ENCODE results near the gene SAPCD1. TPM values are rescaled to one million over a fixed set of nuclear protein-coding genes. Genes with fewer than 3 reads are reported as not detected.
A peak's percentile ranks its signal among the peaks of the same experiment; 100 is the strongest.

Gene SAPCD1
- total RNA-seq, 1 experiment from 2014 or later = 6.2 TPM

DNA sequence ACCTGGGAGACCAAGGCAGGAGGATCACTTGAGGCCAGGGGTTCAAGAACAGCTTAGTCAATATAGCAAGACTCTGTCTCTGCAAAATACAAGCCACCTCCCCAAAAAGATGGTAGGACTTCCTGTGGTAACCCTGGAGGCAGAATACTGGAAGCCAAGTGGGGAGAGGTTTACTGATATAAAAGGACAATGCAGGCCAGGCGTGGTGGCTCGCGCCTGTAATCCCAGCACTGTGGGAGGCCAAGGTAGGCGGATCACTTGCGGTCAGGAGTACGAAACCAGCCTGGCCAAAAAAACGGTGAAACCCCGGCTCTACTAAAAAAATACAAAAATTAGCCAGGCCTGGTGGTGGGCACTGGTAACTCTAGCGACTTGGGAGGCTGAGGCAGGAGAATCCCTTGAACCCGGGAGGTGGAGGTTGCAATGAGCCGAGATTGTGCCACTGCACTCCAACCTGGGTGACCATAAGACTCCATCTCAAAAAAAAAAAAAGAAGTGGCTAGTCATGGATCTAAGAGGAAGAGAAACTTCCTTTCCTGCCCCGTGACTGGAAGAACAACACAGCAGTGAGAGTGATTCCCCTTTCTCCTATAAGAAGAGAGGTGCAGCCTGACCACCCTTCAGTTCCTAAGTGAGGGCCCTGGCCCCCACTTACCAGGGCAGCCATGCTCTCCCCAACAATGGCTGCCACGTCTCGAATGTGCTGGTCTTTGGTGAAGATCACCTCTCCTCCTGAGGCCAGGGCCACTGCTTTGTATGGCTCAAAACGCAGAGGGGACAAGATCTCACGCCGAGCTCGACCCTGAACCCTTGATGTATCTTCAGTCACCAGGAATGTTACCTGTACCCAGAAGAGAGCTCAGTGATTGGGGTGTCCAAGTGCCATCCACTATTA, 6.2 kb downstream of the SAPCD1 start:
- in situ Hi-C loops (cut with HindIII; ENCODE audit: low pct_unique_long_range_greater_than_20kb, low sequenced_read_pairs) = no loop called here

GRCh38 chr6:31769684-31770371, 7.4 kb downstream of the SAPCD1 start:
- in situ Hi-C loops (cut with HindIII; ENCODE audit: low pct_unique_long_range_greater_than_20kb, low sequenced_read_pairs) = no loop called here
- peak; percentile 34 for DNase-seq (ENCODE audit: low read depth)

More for the DNA sequence above, 6.2 kb downstream of the SAPCD1 start:
- DNase-seq (ENCODE audit: low read depth) = no peak

GRCh38 chr6:31770860-31771259, 8.4 kb downstream of the SAPCD1 start:
- in situ Hi-C loops (cut with HindIII; ENCODE audit: low pct_unique_long_range_greater_than_20kb, low sequenced_read_pairs) = no loop called here
- no peak for DNase-seq (ENCODE audit: low read depth)

- in situ Hi-C loops (cut with HindIII; ENCODE audit: low pct_unique_long_range_greater_than_20kb, low sequenced_read_pairs) = no loop called here
- DNase-seq (ENCODE audit: low read depth) = no peak
Measured at GRCh38 chr6:31771992-31772358, 9.5 kb downstream of the SAPCD1 start.

DNA sequence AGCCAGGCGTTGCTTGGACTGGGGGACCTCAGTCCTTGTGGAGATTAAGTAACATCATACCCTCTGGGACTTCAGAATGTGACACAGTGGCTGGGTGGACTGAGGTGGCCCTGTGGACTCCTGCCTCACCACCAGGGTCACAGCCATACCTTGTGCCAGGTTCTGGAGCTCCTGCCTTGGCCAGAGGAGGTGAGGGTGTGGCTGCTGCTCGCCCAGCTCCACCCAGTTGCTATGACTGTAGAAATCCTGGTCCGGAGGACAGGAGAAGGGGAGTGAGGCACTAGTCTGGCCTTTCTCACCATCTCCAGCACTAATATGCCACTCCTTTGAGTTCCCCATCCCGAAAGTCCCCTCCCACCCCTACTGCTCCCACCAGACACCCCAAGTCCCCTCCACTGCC, 12.7 kb downstream of the SAPCD1 start:
- in situ Hi-C loops (cut with HindIII; ENCODE audit: low pct_unique_long_range_greater_than_20kb, low sequenced_read_pairs) = no loop called here
- DNase-seq (ENCODE audit: low read depth) = no peak

DNA sequence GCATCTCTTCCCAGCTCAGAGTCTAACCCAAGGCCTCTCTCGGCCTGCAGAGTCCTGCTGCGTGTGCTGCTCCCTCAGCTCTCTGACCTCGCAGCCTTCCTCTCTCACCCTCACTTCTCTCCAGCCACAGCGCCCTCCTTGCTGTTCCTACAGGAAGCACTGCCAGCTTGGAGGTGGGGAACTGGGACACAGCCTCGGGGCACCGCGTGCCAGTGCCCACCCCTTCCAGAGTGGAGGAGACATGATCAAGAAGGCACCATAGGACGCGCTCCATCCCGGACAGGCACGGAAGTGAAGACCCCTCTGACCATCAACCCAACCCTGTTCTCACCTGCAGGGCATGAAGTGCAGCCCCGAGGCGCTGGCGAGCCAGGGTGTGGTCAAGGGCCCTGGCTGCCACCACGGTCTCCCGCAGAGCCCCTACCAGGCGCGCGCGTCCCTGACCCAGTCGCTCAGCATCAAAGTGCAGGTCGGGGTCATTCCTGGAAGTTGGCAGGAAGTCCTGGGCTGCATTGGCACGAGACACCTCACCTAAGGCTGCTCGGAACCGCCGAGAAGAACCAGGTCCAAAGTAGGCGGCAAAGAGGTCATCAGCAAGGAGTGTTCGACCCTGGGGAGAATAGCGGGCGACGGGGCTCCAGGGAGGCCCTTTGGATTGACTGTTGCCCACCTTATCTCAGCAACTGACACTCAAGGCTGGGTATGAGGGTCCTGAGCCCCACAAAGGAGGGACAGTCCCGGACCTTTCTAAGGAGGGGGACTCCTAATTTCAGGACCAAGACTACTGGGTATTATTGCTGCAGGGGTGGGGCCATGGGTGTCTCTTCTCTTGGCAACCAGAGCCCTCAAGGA, 13.4 kb downstream of the SAPCD1 start:
- no peak for DNase-seq (ENCODE audit: low read depth)
- in situ Hi-C loops (cut with HindIII; ENCODE audit: low pct_unique_long_range_greater_than_20kb, low sequenced_read_pairs) = no loop called here

- in situ Hi-C loops (cut with HindIII; ENCODE audit: low pct_unique_long_range_greater_than_20kb, low sequenced_read_pairs) = no loop called here
Measured at GRCh38 chr6:31776485-31776988, 14.1 kb downstream of the SAPCD1 start.

DNA sequence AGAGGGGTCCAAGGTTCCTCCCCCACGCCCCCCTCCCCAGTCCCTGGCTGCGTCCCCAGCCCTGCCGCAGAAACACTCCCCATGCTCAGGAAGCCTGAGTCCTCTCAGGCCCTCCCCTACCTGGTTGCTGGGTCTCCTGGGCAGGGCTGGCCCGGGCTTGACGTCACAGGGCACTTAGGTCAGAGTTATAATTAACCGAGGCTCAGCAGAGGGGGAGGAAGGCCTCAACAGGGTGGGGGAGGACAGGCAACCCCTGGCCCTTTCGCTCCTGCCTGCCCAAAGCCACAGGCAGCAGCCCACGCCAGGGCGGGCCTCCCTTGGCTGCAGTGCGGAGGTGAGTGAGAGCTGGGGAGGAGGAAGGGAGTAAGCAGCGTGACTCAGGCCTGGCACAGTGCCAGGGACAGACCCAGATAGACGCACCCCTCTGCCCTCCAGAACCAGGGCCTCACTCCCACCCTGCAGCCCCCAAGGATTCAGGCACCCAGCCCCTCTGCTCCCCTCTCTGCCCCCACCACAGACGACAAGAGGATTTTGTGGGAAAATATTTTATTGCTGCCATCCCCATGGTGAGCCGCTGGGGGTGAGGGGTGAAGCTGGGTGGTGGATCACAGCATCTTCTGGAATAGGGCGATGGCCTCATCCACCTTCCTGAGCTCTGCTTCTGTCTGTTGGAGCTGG, 14.7 kb downstream of the SAPCD1 start, which contains the start of gene VWA7:
TSS of gene VWA7 (minus strand) at position 340 of the 678 bp plus-strand sequence. CDS start 549 bp downstream, outside the sequence.
- in situ Hi-C loops (cut with HindIII; ENCODE audit: low pct_unique_long_range_greater_than_20kb, low sequenced_read_pairs) = no loop called here

More at GRCh38 chr6:31776485-31776988, 14.1 kb downstream of the SAPCD1 start:
- DNase-seq (ENCODE audit: low read depth) = no peak

DNA sequence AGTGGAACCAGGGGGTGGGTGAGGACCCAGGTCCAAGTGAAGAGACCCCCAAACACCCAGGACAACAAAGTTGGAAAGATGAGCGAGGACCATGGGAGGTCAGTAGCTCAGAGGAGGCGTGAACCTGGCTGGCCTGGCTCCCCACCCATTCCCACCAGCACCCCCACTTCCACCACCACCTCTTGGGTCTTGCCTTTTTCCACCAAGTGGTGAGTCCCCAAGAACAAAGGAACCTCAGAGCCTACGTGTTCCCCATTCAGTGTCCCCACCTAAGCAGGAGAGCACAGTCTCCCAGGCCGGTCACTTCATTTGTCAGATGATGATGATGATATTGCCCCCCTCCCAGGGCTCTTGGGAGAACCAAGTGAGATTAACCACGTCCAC, 15.2 kb downstream of the SAPCD1 start:
- no peak for DNase-seq (ENCODE audit: low read depth)
- in situ Hi-C loops (cut with HindIII; ENCODE audit: low pct_unique_long_range_greater_than_20kb, low sequenced_read_pairs) = no loop called here

More for the DNA sequence above, 14.7 kb downstream of the SAPCD1 start, which contains the start of gene VWA7:
- DNase-seq (ENCODE audit: low read depth) = peak; percentile 97

DNA sequence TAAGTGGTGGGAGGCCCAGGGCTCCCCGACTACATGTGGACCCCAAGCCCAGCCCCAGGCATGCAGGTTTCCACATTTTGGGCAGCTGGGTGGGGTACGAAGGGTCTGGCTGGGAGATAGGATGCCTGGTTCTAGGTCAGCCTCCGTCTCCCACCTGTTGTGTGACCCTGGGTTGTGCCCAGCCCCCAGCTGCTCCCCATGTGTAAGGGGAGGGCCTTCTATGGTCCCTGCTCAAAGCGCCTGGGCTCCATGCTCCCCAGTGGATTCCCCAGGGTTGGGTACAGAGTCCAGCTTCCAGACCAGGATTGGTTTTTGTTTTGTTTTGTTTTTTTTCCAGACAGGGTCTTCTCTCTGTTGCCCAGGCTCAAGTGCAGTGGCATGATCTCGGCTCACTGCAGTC, 15.7 kb downstream of the SAPCD1 start:
- in situ Hi-C loops (cut with HindIII; ENCODE audit: low pct_unique_long_range_greater_than_20kb, low sequenced_read_pairs) = no loop called here
- no peak for DNase-seq (ENCODE audit: low read depth)

- in situ Hi-C loops (cut with HindIII; ENCODE audit: low pct_unique_long_range_greater_than_20kb, low sequenced_read_pairs) = no loop called here
- DNase-seq (ENCODE audit: low read depth) = no peak
Measured at GRCh38 chr6:31778999-31779885, 16.8 kb downstream of the SAPCD1 start.

DNA sequence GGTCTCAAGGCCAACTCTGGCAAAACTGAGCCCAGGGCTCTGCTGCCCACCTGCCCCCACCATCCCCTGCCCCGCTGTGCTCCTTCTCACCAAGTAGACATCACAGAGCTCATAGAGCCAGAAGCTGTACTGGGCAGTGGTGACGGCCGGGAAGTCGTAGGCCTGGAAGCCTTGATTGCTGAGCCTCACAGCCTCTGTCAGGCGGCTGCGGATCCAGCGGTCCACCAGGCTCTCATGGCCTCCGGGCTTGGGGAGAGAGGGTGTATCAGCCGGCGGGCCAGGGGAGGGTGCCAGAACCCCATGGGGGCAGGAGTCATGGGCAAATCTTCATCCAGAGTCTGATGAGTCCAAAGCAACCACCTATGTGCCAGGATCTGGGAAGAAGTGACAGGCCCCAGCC, 17.5 kb downstream of the SAPCD1 start:
- in situ Hi-C loops (cut with HindIII; ENCODE audit: low pct_unique_long_range_greater_than_20kb, low sequenced_read_pairs) = no loop called here
- no peak for DNase-seq (ENCODE audit: low read depth)

DNA sequence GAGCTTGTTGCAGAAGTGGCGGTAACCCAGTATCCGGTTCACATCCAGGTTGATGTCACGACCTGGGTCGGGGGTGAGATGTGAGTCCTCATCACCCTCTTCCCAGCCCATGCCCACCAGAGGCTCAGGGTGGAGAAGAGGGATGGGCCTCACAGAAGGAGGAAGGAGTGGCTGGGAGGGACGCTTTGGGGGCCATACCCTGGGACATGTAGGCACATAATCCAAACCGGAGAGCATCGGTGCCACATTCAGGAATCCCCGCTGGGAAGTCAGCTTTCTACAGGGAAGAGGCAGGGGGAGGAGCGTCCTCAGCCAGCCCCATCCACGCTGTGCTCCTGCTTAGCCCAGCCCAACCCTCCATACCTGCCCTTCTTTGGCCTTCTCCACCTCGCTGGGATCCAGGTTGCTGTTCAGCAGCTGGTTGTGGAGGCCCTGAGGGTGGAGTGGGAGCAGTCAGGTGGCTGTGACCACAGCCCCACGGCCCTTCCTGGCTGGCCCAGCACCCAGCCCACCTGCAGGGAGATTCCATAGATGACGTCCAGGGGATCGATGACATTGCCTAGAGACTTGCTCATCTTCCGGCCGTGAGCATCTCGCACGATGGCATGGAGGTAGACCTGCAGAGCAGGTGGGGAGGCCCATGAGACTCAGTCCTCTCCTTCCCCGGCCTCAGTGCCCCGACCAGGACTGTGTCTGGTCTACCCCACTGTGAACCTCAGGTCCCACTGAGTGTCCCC, 18.2 kb downstream of the SAPCD1 start:
- in situ Hi-C loops (cut with HindIII; ENCODE audit: low pct_unique_long_range_greater_than_20kb, low sequenced_read_pairs) = no loop called here
- no peak for DNase-seq (ENCODE audit: low read depth)

DNA sequence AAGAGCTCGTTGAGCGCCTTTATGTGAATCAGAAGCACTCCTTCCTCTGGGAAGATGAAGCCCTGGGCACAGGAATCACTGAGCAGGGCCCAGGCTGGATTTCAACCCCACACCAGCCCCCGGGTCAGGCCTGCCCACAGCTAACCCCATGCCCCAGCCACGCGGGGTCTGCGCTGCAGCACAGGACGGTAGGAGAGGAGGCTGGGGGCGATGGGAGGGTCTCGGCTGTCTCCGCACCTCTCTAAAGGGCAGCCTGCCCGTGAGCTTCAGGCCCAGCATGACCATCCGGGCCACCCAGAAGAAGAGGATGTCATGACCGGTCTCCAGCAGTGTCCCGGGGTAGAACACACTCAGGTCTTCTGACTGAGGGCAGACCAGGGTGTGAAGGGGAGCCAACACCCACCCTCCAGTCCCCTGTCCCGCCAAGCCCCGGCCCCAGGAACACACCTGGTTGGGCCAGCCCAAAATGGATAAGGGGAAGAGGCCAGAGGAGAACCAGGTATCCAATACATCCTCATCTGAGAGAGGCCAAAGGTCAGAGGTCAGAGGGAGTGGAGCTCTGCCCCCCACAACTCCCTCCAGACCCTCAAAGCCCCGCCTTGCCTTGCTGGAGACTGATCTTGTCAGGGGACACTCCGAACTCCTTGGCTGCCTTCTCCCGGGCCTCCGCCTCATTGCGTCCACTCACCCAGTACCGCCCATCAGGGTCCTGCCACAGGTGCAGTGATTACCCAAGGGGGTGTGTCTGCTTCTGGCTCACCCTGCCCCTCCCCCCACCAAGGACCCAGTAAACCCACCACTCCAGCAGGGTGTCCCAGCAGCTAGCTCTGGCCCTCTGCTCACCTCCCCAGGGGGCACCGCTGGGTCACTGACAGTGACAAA, 19.0 kb downstream of the SAPCD1 start:
- in situ Hi-C loops (cut with HindIII; ENCODE audit: low pct_unique_long_range_greater_than_20kb, low sequenced_read_pairs) = no loop called here

GRCh38 chr6:31782126-31782855, 19.8 kb downstream of the SAPCD1 start:
- DNase-seq (ENCODE audit: low read depth) = no peak
- in situ Hi-C loops (cut with HindIII; ENCODE audit: low pct_unique_long_range_greater_than_20kb, low sequenced_read_pairs) = no loop called here

More for the DNA sequence above, 19.0 kb downstream of the SAPCD1 start:
- DNase-seq (ENCODE audit: low read depth) = no peak
